IPS-18a (cell line): Measurements from ENCODE around the gene FYB2.

ENCODE experiments used
- H3K27ac ChIP-seq: one replicate; pipeline ENCODE4 v1.5.1; 2013; ENCODE audit warnings: low read length
- H3K27me3 ChIP-seq: one replicate; pipeline ENCODE4 v1.6.1; 2013; ENCODE audit warnings: mild to moderate bottlenecking, low read length; ENCODE audit not compliant: control insufficient read depth, insufficient read depth
- H3K36me3 ChIP-seq: one replicate; pipeline ENCODE4 v1.6.1; 2013; ENCODE audit warnings: low read depth, low read length; ENCODE audit not compliant: control insufficient read depth
- H3K4me1 ChIP-seq: one replicate; pipeline ENCODE4 v1.6.1; 2013; ENCODE audit warnings: low read depth, low read length; ENCODE audit not compliant: control insufficient read depth
- H3K4me3 ChIP-seq: one replicate; pipeline ENCODE4 v1.5.1; 2013; ENCODE audit warnings: low read length
- H3K9ac ChIP-seq: one replicate; pipeline ENCODE4 v1.6.1; 2013; ENCODE audit warnings: mild to moderate bottlenecking, low read length, moderate library complexity
- H3K9me3 ChIP-seq: one replicate; pipeline ENCODE4 v1.6.1; 2013; ENCODE audit warnings: low read depth, low read length; ENCODE audit not compliant: control insufficient read depth

Gene FYB2

GRCh38 chr1:56850922-56851321, 31.7 kb upstream of the FYB2 start:
- no peaks in the 10 kb centered on the region for H3K27me3 ChIP-seq
- H3K9me3 ChIP-seq, result no peaks in the 10 kb centered on the region
- no peak overlapping the region for H3K9ac ChIP-seq
- no peak overlapping the region for H3K27ac ChIP-seq
- H3K4me3 ChIP-seq, result no peak overlapping the region
- peaks cover 6% of the 10 kb centered on the region for H3K4me1 ChIP-seq
- H3K36me3 ChIP-seq, result no peaks in the 10 kb centered on the region

DNA sequence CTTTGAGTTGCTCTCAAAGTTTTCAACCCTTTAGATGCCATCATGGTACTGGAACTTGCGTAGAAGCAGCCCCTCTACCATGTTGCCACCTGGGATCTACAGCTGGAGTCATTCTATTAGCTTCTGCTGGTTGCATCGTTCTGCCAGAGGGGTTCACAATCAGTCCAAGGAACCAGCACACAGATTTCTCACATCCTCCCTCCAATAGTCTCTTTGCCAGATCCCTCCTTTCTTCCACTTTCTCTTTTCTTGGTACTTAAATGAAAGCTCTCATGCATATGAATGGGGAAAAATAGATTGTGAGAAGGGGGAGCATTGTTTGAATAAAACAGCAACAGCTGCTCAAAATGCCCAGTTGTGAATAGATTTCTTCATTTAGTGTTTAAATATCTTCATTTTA, 31.2 kb upstream of the FYB2 start:
- H3K9ac ChIP-seq, result no peak overlapping the region
- H3K27me3 ChIP-seq, result no peaks in the 10 kb centered on the region
- peaks cover 6% of the 10 kb centered on the region for H3K4me1 ChIP-seq
- H3K27ac ChIP-seq, result no peak overlapping the region
- H3K4me3 ChIP-seq, result no peak overlapping the region
- no peaks in the 10 kb centered on the region for H3K36me3 ChIP-seq
- no peaks in the 10 kb centered on the region for H3K9me3 ChIP-seq

- H3K27me3 ChIP-seq, result no peaks in the 10 kb centered on the region
- H3K4me1 ChIP-seq, result peaks cover 6% of the 10 kb centered on the region
- H3K36me3 ChIP-seq, result no peaks in the 10 kb centered on the region
These were observed 30.5 kb upstream of the FYB2 start for GRCh38 chr1:56849750-56850149.

DNA sequence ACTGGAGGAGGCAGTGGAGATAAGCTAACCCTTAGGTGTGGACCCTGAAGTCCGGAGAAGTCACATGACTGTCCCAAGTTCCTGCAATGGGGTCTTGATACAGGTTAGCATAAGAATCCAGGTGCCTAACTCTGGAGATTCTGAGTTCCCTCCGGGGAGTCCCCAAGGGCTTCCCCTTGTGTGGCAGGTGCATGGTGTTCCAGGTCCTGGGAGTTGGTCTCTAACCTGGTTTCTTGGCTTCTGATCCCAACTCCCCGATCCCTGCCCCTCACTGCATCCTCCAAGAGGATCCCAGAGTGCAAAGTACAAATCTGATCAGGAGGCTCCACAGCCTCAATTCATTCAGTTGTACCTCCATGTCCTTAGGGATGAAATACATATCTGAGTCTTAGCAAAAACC, 26.1 kb upstream of the FYB2 start:
- Histone ChIP-seq H3K4me3 (no peak overlapping the region), H3K9me3 (no peaks in the 10 kb centered on the region), H3K36me3 (no peaks in the 10 kb centered on the region), H3K27ac (no peak overlapping the region), H3K4me1 (peaks cover 6% of the 10 kb centered on the region), H3K9ac (no peak overlapping the region), H3K27me3 (no peaks in the 10 kb centered on the region)

More at GRCh38 chr1:56849750-56850149, 30.5 kb upstream of the FYB2 start:
- H3K9ac ChIP-seq, result no peak overlapping the region
- H3K27ac ChIP-seq, result no peak overlapping the region
- no peaks in the 10 kb centered on the region for H3K9me3 ChIP-seq
- H3K4me3 ChIP-seq, result no peak overlapping the region

- Histone ChIP-seq H3K27me3 (no peaks in the 10 kb centered on the region), H3K9ac (no peak overlapping the region), H3K4me3 (no peak overlapping the region), H3K27ac (no peak overlapping the region), H3K36me3 (no peaks in the 10 kb centered on the region), H3K9me3 (no peaks in the 10 kb centered on the region), H3K4me1 (peaks cover 5% of the 10 kb centered on the region)
These were observed 25.4 kb upstream of the FYB2 start for GRCh38 chr1:56844545-56845136.

DNA sequence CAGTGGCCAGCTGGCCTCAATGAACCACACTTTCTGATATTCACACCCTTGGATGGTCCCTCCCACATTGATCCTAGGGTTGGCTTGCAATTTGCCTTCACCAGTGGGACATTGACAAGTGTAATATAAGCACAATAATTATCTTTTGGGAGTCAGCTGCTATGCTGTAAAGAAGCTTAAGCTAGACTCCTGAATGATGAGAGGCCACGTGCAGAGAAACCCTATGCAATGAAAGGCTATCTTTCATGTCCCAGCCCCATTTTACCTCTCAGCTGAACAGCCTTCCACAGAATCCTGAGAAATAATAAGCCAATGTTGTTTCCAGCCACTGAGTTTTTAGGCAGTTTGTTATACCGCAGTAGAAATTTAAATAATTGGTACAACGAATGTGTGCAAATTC, 24.3 kb upstream of the FYB2 start:
- H3K27me3 ChIP-seq, result no peaks in the 10 kb centered on the region
- no peaks in the 10 kb centered on the region for H3K4me1 ChIP-seq
- H3K4me3 ChIP-seq, result no peak overlapping the region
- no peak overlapping the region for H3K9ac ChIP-seq
- H3K9me3 ChIP-seq, result no peaks in the 10 kb centered on the region
- H3K27ac ChIP-seq, result no peak overlapping the region
- no peaks in the 10 kb centered on the region for H3K36me3 ChIP-seq

GRCh38 chr1:56838759-56839158, 19.6 kb upstream of the FYB2 start:
- Histone ChIP-seq H3K9me3 (no peaks in the 10 kb centered on the region), H3K4me3 (no peak overlapping the region), H3K4me1 (no peaks in the 10 kb centered on the region), H3K36me3 (no peaks in the 10 kb centered on the region), H3K27me3 (no peaks in the 10 kb centered on the region), H3K9ac (no peak overlapping the region), H3K27ac (no peak overlapping the region)

GRCh38 chr1:56837244-56837939, 18.2 kb upstream of the FYB2 start:
- Histone ChIP-seq H3K27me3 (no peaks in the 10 kb centered on the region), H3K9me3 (no peaks in the 10 kb centered on the region), H3K9ac (no peak overlapping the region), H3K36me3 (no peaks in the 10 kb centered on the region), H3K27ac (no peak overlapping the region), H3K4me3 (no peak overlapping the region), H3K4me1 (no peaks in the 10 kb centered on the region)

- no peaks in the 10 kb centered on the region for H3K9me3 ChIP-seq
- no peak overlapping the region for H3K4me3 ChIP-seq
- H3K27me3 ChIP-seq, result no peaks in the 10 kb centered on the region
- no peak overlapping the region for H3K27ac ChIP-seq
- H3K36me3 ChIP-seq, result no peaks in the 10 kb centered on the region
- H3K9ac ChIP-seq, result no peak overlapping the region
- no peaks in the 10 kb centered on the region for H3K4me1 ChIP-seq
These were observed 17.2 kb upstream of the FYB2 start for GRCh38 chr1:56836359-56836758.

GRCh38 chr1:56835657-56836056, 16.5 kb upstream of the FYB2 start:
- Histone ChIP-seq H3K9me3 (no peaks in the 10 kb centered on the region), H3K4me1 (no peaks in the 10 kb centered on the region), H3K27me3 (no peaks in the 10 kb centered on the region), H3K9ac (no peak overlapping the region), H3K36me3 (no peaks in the 10 kb centered on the region), H3K4me3 (no peak overlapping the region), H3K27ac (no peak overlapping the region)

DNA sequence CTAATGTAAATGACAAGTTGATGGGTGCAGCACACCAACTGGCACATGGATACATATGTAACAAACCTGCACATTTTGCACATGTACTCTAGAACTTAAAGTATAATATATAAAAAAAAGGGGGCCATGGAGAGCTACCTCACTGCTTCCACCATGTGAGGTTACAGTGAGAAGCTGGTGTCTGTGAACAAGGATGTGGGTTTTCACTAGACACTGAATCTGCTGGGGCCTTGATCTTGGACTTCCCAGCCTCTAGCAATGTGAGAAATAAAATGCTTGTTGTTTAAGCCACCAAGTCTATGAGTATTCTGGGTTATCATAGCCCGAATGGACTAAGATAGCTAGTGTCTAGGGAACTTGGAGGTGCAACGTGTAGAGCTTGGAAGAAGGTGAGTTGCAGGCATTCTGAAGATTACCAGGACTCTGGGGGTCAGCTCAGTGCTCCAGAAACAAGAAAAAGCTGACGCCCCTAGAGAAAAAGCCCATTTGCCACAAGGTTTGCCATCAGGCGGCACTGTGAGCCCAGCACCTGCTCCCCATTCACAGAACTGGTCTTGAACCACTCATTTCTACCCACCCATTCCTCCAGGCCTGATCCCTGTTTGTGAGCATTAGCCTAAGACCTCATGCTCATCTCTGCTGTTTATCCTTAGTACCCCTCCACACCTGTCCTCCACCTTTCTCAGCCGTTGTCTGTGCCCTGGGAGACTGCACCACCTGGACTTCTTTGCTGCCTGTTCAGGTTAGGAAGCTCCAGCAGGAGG, 15.1 kb upstream of the FYB2 start:
- Histone ChIP-seq H3K9me3 (no peaks in the 10 kb centered on the region), H3K9ac (no peak overlapping the region), H3K4me3 (no peak overlapping the region), H3K36me3 (no peaks in the 10 kb centered on the region), H3K4me1 (no peaks in the 10 kb centered on the region), H3K27me3 (no peaks in the 10 kb centered on the region), H3K27ac (no peak overlapping the region)
